B cell (primary cell): ENCODE results near the gene GNA12. TPM values are rescaled to one million over a fixed set of nuclear protein-coding genes. Genes with fewer than 3 reads are reported as not detected.

ENCODE experiments used
- ATAC-seq: fragments of 200-7000 bp; cut with Tn5 transposase; one replicate; pipeline ENCODE4 v1.10.0; 2021; ENCODE audit warnings: low read depth, mild to moderate bottlenecking, moderate number of reproducible peaks, moderate library complexity
- CTCF ChIA-PET: fragments of 350-600 bp; sonication (Branson Sonifier 250); formaldehyde crosslinking; loops from one replicate; lab custom pipeline; 2021; ENCODE audit warnings: antibody characterized with exemption, inconsistent platforms; lab: Charles Lee
- POLR2A ChIA-PET: fragments of 350-600 bp; sonication (Branson Sonifier 250); formaldehyde crosslinking; loops from one replicate; lab custom pipeline; 2021; ENCODE audit warnings: antibody characterized with exemption; lab: Charles Lee
- DNase-seq: peaks from one replicate; pipeline ENCODE4 v3.0.0; 2013
- H2AFZ ChIP-seq: 2 replicates; pipeline ENCODE4 v1.6.1; 2012; ENCODE audit warnings: mild to moderate bottlenecking, low read depth, low read length; ENCODE audit not compliant: insufficient read depth, poor library complexity, severe bottlenecking
- H3K27ac ChIP-seq, 2 donors: 1 replicate in 1 of 2; 2 replicates in 1 of 2; pipeline ENCODE4 v1.5.1; 2012 to 2013; ENCODE audit warnings: low read length in 2 of 2, mild to moderate bottlenecking in 2 of 2, moderate library complexity in 1 of 2
- H3K27me3 ChIP-seq, 4 experiments: fragments of 200-600 bp in 1 of 4; sonication (generic) in 1 of 4; replicated peaks in 1 of 4; 1 replicate in 2 of 4; 2 replicates in 2 of 4; pipeline versions ENCODE4 v1.6.1 to v1.7.0; 2013 to 2016; ENCODE audit warnings: low read length in 3 of 4, mild to moderate bottlenecking in 2 of 4, mixed read lengths in 1 of 4, moderate library complexity in 1 of 4; ENCODE audit not compliant: insufficient read depth in 4 of 4, control insufficient read depth in 3 of 4; ENCODE audit errors: control extremely low read depth in 1 of 4
- H3K36me3 ChIP-seq, 2 experiments: replicated peaks in 1 of 2; 1 replicate in 1 of 2; 2 replicates in 1 of 2; pipeline versions ENCODE4 v1.6.1 to v1.7.1; 2013; ENCODE audit warnings: low read length in 1 of 2; ENCODE audit not compliant: insufficient read depth in 2 of 2, control insufficient read depth in 1 of 2; ENCODE audit errors: control extremely low read depth in 1 of 2, extremely low read depth in 1 of 2
- H3K4me1 ChIP-seq, 2 donors: fragments of 200-600 bp in 1 of 2; sonication (generic) in 1 of 2; 1 replicate in 1 of 2; 2 replicates in 1 of 2; pipeline versions ENCODE4 v1.5.1 to v1.6.1; 2013 to 2017; ENCODE audit warnings: low read length in 2 of 2; ENCODE audit not compliant: control insufficient read depth in 2 of 2, insufficient read depth in 2 of 2
- H3K4me2 ChIP-seq: replicated peaks from 2 replicates; pipeline ENCODE3; 2012; ENCODE audit warnings: mild to moderate bottlenecking, low read depth, low read length; ENCODE audit not compliant: poor library complexity, severe bottlenecking
- H3K4me3 ChIP-seq, 5 experiments: fragments of 200-600 bp in 1 of 5; sonication (generic) in 1 of 5; 1 replicate in 3 of 5; 2 replicates in 2 of 5; pipeline versions ENCODE4 v1.5.1 to v1.7.0; 2011 to 2016; ENCODE audit warnings: low read length in 4 of 5, mild to moderate bottlenecking in 4 of 5, low read depth in 2 of 5, control low read depth in 1 of 5, moderate library complexity in 1 of 5; ENCODE audit not compliant: insufficient read depth in 1 of 5; ENCODE audit errors: control extremely low read depth in 1 of 5, extremely low read depth in 1 of 5
- H3K79me2 ChIP-seq: fragments of 200-600 bp; sonication (generic); one replicate; pipeline ENCODE4 v1.6.0; 2016; ENCODE audit warnings: low read length; ENCODE audit not compliant: control insufficient read depth, insufficient read depth
- H3K9ac ChIP-seq: fragments of 200-600 bp; sonication (generic); 2 replicates; pipeline ENCODE4 v1.6.1; 2017; ENCODE audit warnings: mild to moderate bottlenecking, low read length, moderate library complexity
- H3K9me3 ChIP-seq, 3 donors: one replicate each; pipeline versions ENCODE4 v1.6.1 to v1.7.1; 2013; ENCODE audit warnings: low read length in 2 of 3; ENCODE audit not compliant: control insufficient read depth in 2 of 3, insufficient read depth in 1 of 3; ENCODE audit errors: control extremely low read depth in 1 of 3
- H4K20me1 ChIP-seq: 2 replicates; pipeline ENCODE4 v1.6.0; 2012; ENCODE audit warnings: mild to moderate bottlenecking, low read length; ENCODE audit not compliant: insufficient read depth, control insufficient read depth, poor library complexity, severe bottlenecking
- H3K27ac Mint-ChIP-seq: one replicate; pipeline ENCODE4 v1.8.0; 2021; ENCODE audit warnings: mixed read lengths
- H3K27me3 Mint-ChIP-seq: one replicate; pipeline ENCODE4 v1.8.0; 2021; ENCODE audit warnings: mixed read lengths
- H3K4me1 Mint-ChIP-seq: one replicate; pipeline ENCODE4 v1.8.0; 2021; ENCODE audit warnings: mixed read lengths
- H3K4me3 Mint-ChIP-seq: one replicate; pipeline ENCODE4 v1.8.0; 2021; ENCODE audit warnings: mixed read lengths
- H3K9me3 Mint-ChIP-seq: one replicate; pipeline ENCODE4 v1.8.0; 2022; ENCODE audit warnings: mixed read lengths; ENCODE audit not compliant: insufficient read depth
- EZH2 ChIP-seq: IDR thresholded peaks from 2 replicates; pipeline ENCODE4 v1.6.1; 2012; ENCODE audit warnings: borderline replicate concordance, low read depth, mild to moderate bottlenecking, moderate library complexity, low read length; ENCODE audit not compliant: insufficient read depth, poor library complexity, severe bottlenecking
- WGBS: methylation state at CpG from one replicate; pipeline ENCODE4 v1.1.5; 2013; ENCODE audit warnings: missing lambda C conversion rate; ENCODE audit not compliant: insufficient coverage; 5-methylcytosine and 5-hydroxymethylcytosine counted together
- intact Hi-C: fragments of 100-400 bp; cut with micrococcal nuclease; formaldehyde crosslinking; loops from one replicate; pipeline ENCODE4 v1.10.0; 2022
- polyA plus RNA-seq: library from polyadenylated mRNA; depleted of rRNA; stranded (reverse); fragments of >200 nt; gene quantifications from 2 replicates; pipeline ENCODE4 v1.2.3, GENCODE V29; 2012
- total RNA-seq, 2 donors: library from RNA; stranded (reverse); fragments of 120-200 nt in 1 of 2; gene quantifications; 1 replicate in 1 of 2; 2 replicates in 1 of 2; pipeline versions ENCODE4 v1.2.3 to v1.2.4, GENCODE V29; 2013 to 2022
- TF ChIP-seq, protein P1 (sequence below): fragments of 200-600 bp; IDR thresholded peaks from one replicate; pipeline ENCODE4 v1.8.0; 2022; ENCODE audit warnings: antibody characterized with exemption, mild to moderate bottlenecking

Gene GNA12
- total and polyA plus RNA-seq, 2 donors (not counting 1 experiment from before 2014, with no cell fraction given), result 34.6 to 110 TPM

DNA sequence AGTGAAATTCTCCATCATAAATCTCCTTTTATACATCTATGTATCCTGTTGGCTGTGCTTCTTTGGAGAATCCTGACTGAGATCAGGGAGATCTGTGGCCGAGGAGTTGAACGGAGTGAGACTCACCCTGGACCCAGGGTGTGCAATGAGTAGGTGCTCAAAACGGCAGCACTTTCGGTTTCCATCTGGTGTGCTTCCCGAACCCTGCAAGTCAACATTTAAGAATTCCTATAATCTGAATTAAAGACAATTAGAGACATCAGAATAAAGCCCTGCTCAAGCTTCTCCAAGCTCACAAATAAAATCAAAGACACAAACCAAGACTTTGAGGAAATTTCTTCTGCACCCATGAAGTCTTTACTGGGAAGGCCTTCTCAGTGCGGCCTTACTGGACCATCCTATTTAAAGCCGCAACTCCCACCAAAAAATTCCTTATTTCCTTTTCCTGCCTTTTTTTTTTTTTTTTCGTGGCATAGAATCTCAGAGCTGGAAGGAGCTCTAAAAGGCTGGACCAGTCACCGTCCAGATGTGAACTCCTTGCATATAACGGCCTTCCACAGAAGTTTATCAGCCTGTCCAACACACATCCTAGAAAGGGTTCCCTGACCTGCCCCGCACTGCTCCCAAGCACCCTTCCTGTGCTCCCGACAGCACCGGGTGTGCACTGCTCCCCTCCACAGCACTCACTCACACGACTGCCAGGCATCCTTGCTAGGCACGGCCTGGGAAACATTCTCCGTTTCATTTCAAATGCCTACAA lies 29.7 kb downstream of the GNA12 start:
- no peak overlapping the region for H3K4me2 ChIP-seq
- H2AFZ ChIP-seq, result no peak overlapping the region
- Mint-ChIP-seq H3K9me3 (no peaks in the 10 kb centered on the region), H3K27ac (no peak overlapping the region), H3K4me1 (peaks cover 50% of the 10 kb centered on the region), H3K27me3 (no peaks in the 10 kb centered on the region), H3K4me3 (no peak overlapping the region)
- TF ChIP-seq EZH2, result no peak
- TF ChIP-seq, protein P1, sequence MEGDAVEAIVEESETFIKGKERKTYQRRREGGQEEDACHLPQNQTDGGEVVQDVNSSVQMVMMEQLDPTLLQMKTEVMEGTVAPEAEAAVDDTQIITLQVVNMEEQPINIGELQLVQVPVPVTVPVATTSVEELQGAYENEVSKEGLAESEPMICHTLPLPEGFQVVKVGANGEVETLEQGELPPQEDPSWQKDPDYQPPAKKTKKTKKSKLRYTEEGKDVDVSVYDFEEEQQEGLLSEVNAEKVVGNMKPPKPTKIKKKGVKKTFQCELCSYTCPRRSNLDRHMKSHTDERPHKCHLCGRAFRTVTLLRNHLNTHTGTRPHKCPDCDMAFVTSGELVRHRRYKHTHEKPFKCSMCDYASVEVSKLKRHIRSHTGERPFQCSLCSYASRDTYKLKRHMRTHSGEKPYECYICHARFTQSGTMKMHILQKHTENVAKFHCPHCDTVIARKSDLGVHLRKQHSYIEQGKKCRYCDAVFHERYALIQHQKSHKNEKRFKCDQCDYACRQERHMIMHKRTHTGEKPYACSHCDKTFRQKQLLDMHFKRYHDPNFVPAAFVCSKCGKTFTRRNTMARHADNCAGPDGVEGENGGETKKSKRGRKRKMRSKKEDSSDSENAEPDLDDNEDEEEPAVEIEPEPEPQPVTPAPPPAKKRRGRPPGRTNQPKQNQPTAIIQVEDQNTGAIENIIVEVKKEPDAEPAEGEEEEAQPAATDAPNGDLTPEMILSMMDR, result no peak
- intact Hi-C loops, result no loop called here
- H3K4me1 ChIP-seq, result peaks cover 0 to 18% of the 10 kb centered on the region in 2 donors
- H3K36me3 ChIP-seq, result peaks cover 0 to 22% of the 10 kb centered on the region in 2 experiments
- ChIA-PET CTCF (no interaction called here), POLR2A (no interaction called here)
- H3K79me2 ChIP-seq, result peaks cover 82% of the 10 kb centered on the region
- no peak overlapping the region for H3K4me3 ChIP-seq
- ATAC-seq, result no peak
- no peak overlapping the region for H3K27ac ChIP-seq
- no peaks in the 10 kb centered on the region for H3K27me3 ChIP-seq
- H4K20me1 ChIP-seq, result peaks cover 68% of the 10 kb centered on the region
- H3K9ac ChIP-seq, result no peak overlapping the region
- H3K9me3 ChIP-seq, result no peaks in the 10 kb centered on the region
- WGBS, result 89% methylated on average over 15 of the region's 16 CpGs
- no peak for DNase-seq

DNA sequence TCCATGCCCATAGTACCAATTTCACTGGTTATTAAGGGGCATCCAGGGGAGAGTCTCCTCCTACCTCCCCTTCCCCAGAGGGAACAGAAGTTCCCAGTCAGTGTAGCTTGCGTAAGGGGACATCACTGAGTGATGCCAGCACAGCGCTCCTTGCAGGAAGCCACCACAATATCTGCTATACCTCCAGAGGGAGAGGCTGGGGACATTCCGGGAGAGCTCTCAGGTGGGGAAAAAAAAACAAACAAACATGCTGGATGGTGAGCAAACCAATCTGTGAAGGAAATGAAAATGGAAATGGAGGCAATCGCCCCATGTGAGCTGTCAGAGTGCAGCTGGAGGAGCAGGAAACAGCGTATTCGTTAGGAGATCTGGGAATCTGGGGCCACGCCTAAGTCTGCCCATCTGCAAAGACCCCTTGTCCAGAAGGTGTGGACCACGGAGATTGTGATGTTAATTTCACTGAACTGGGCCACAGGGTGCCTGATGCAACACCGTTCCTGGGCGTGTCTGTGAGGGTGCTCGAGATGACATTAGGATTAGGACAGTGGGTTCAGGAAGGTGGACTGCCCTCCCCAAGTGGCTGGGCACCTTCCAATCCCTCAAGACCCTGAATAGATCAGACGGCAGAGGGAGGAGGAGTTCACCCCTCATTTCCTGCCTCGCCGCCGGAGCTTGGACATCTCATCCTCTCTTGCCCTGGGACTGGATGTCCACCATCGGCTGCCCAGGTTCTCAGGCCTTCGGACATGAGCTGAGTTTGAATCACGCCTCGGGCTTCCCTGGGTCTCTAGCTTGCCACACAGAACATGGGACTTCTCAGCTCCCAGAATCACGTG lies 30.5 kb downstream of the GNA12 start:
- 93% methylated on average over 12 of the region's 20 CpGs for WGBS
- CTCF ChIA-PET, result interaction anchor here (1.4 kb wide), 1 partner anchor 104 kb away, joined by 4 read pairs; no protein-coding TSS in a partner anchor
- no peak overlapping the region for H3K27ac ChIP-seq
- peaks cover 0 to 15% of the 10 kb centered on the region in 2 experiments for H3K36me3 ChIP-seq
- no peak overlapping the region for H3K4me3 ChIP-seq
- H3K4me1 ChIP-seq, result peaks cover 7 to 21% of the 10 kb centered on the region in 2 donors
- no peak for DNase-seq
- POLR2A ChIA-PET, result no interaction called here
- no peak overlapping the region for H3K9ac ChIP-seq
- TF ChIP-seq, protein P1, result no peak
- TF ChIP-seq EZH2, result no peak
- intact Hi-C loops, result no loop called here
- H3K4me3 Mint-ChIP-seq, result no peak overlapping the region
- H3K4me2 ChIP-seq, result no peak overlapping the region
- H3K27me3 ChIP-seq, result no peaks in the 10 kb centered on the region
- H3K9me3 ChIP-seq, result no peaks in the 10 kb centered on the region
- H3K4me1 Mint-ChIP-seq, result peaks cover 54% of the 10 kb centered on the region
- ATAC-seq, result no peak
- no peak overlapping the region for H2AFZ ChIP-seq
- peaks cover 82% of the 10 kb centered on the region for H3K79me2 ChIP-seq
- H3K27ac Mint-ChIP-seq, result peak overlapping the region; percentile 15
- no peaks in the 10 kb centered on the region for H3K27me3 Mint-ChIP-seq
- H4K20me1 ChIP-seq, result peaks cover 68% of the 10 kb centered on the region
- H3K9me3 Mint-ChIP-seq, result no peaks in the 10 kb centered on the region
